Posterior vena cava (tissue), 2 donors: ENCODE results near the gene DDB1. TPM values are rescaled to one million over a fixed set of nuclear protein-coding genes. Genes with fewer than 3 reads are reported as not detected.
"Not testable (repeated sequence)": the region's sequence is repeated elsewhere in the genome, so short reads cannot be mapped to it uniquely, and the experiment has no call there.

ENCODE experiments used
- DNase-seq: peaks from one replicate; pipeline ENCODE4 v3.0.0-alpha.2; 2020; ENCODE audit warnings: low spot score
- intact Hi-C, 2 donors: fragments of 100-400 bp; cut with DNase I; formaldehyde crosslinking; loops; one replicate each; pipeline versions ENCODE4 v1.14.1 to v1.14.2; 2022 to 2023
- total RNA-seq, 2 donors: library from RNA; stranded (reverse); fragmentation: NEBNext Ultra II Directional; extraction: Animal tissue kit (Norgen Biotek cat#: 25700); gene quantifications; one replicate each; pipeline ENCODE4 v1.2.1, GENCODE V29; 2021
- donor health status: DM: yes; HTN: yes; CAD: no.
- donor health status: DM: yes; HTN: yes; CAD: no.

The DDB1 gene
- total RNA-seq, 2 donors from 2014 or later, result 142 to 151 TPM

DNA sequence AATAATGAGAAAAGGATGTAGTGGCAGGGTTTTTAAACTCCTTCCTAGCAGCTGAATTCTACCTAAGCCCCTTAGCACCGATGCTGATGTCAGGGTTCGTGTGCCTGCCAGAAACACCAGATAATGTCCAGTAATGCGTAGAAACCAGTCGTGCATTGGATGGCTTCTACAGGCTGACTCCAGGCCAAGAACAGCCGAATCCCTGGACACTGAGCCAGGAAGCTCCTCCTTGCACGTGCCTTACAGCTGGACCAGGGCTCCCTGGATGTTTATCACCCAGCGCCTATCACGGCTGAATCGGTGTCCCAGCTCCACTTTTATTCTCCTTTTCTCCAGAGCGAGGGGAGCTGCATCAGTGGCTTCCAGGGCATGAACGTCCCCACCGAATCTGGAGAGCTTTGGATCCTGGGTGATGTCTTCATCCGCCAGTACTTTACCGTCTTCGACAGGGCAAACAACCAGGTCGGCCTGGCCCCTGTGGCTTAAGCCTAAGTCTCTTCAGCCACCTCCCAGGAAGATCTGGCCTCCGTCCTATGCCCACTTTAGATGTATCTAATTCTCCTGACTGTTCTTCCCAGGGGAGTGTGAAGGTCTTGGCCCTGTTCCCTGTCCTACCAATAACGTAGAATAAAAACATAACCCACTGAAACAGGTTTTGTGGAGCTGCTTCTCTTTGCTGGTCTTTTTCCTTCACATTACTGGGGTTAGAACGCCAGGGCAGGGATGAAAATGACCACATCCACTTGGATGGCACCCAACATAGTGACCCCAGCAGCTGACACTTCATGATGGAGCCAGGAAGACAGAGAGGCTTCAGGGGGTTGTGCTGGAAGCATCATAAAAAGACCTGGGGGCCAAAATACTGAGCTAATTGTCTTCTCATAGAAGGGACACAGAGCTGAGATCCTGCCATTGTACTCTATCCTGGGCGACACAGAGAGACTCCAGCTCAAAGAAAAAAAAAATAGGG, 81.8 kb downstream of the DDB1 start:
- DNase-seq, intact Hi-C loops: not testable (repeated sequence)

Other genes starting within 250 kb of the DDB1 start
- under 1 TPM; 0.52 to 0.60 TPM for gene CD5, start 230.6 kb downstream of the DDB1 start, total RNA-seq
- gene VPS37C, start 171.7 kb downstream of the DDB1 start, total RNA-seq, result 10 to 100 TPM; 21.6 to 31.2 TPM
- 1 to 10 TPM in 1 of 2 donors, under 1 TPM in 1; 0.79 to 1.1 TPM for gene PGA3, start 129.6 kb downstream of the DDB1 start, total RNA-seq
- 1 to 10 TPM; 1.1 to 3.7 TPM for gene PGA4, start 110.8 kb downstream of the DDB1 start, total RNA-seq
- gene PGA5, start 91.9 kb downstream of the DDB1 start, total RNA-seq, result under 1 TPM; 0.42 to 0.71 TPM
- 1 to 10 TPM; 1.6 to 2.9 TPM for gene VWCE, start 37.8 kb downstream of the DDB1 start, total RNA-seq
- 10 to 100 TPM; 15.2 to 24.6 TPM for gene TKFC, start 123 bp upstream of the DDB1 start, total RNA-seq
- gene CYB561A3, start 28.8 kb upstream of the DDB1 start, total RNA-seq, result 10 to 100 TPM; 28.9 to 33.6 TPM
- 10 to 100 TPM; 36.0 to 49.2 TPM for gene TMEM138, start 29.3 kb upstream of the DDB1 start, total RNA-seq
- gene TMEM216, start 59.5 kb upstream of the DDB1 start, total RNA-seq, result 1 to 10 TPM; 7.0 to 7.1 TPM
- gene CPSF7, start 96.9 kb upstream of the DDB1 start, total RNA-seq, result 10 to 100 TPM; 51.5 to 52.0 TPM
- 10 to 100 TPM; 23.4 to 24.9 TPM for gene SDHAF2, start 97.0 kb upstream of the DDB1 start, total RNA-seq
- gene LRRC10B, start 175.6 kb upstream of the DDB1 start, total RNA-seq, result 1 to 10 TPM; 1.5 to 1.6 TPM
- gene SYT7, start 248.0 kb upstream of the DDB1 start, total RNA-seq, result under 1 TPM; 0.71 to 0.93 TPM